H9 (cell line): ENCODE results near the gene CADPS. TPM values are rescaled to one million over a fixed set of nuclear protein-coding genes. Genes with fewer than 3 reads are reported as not detected.

Source experiments
- DNase-seq: peaks from one replicate; pipeline ENCODE4 v3.0.0-alpha.2; 2017
- H2AFZ ChIP-seq: one replicate; pipeline ENCODE4 v1.6.1; 2013; ENCODE audit warnings: mild to moderate bottlenecking, low read length, control low read depth, moderate library complexity
- H2AK5ac ChIP-seq: 2 replicates; pipeline ENCODE4 v1.6.1; 2013; ENCODE audit warnings: low read length, control low read depth, mixed read lengths; ENCODE audit not compliant: insufficient read length
- H2BK120ac ChIP-seq: one replicate; pipeline ENCODE4 v1.6.1; 2013; ENCODE audit warnings: low read depth, mild to moderate bottlenecking, low read length, control low read depth, inconsistent platforms; ENCODE audit not compliant: poor library complexity, severe bottlenecking
- H2BK12ac ChIP-seq: 2 replicates; pipeline ENCODE4 v1.6.1; 2013; ENCODE audit warnings: low read length, control low read depth, mixed read lengths, low read depth; ENCODE audit not compliant: insufficient read length
- H2BK15ac ChIP-seq: 2 replicates; pipeline ENCODE4 v1.6.1; 2013; ENCODE audit warnings: low read depth, low read length, control low read depth
- H2BK20ac ChIP-seq: one replicate; pipeline ENCODE4 v1.6.1; 2013; ENCODE audit warnings: low read depth, mild to moderate bottlenecking, low read length, control low read depth, inconsistent platforms; ENCODE audit not compliant: poor library complexity, severe bottlenecking
- H2BK5ac ChIP-seq: 2 replicates; pipeline ENCODE4 v1.6.1; 2013; ENCODE audit warnings: low read length, control low read depth, mixed read lengths; ENCODE audit not compliant: insufficient read length
- H3K14ac ChIP-seq: 2 replicates; pipeline ENCODE4 v1.6.1; 2013; ENCODE audit warnings: low read length, control low read depth; ENCODE audit not compliant: insufficient read depth
- H3K18ac ChIP-seq: 2 replicates; pipeline ENCODE4 v1.6.1; 2013; ENCODE audit warnings: low read depth, mild to moderate bottlenecking, mixed read lengths, low read length, control low read depth; ENCODE audit not compliant: insufficient read length
- H3K23ac ChIP-seq: 2 replicates; pipeline ENCODE4 v1.6.1; 2013; ENCODE audit warnings: low read length, control low read depth, mixed read lengths, low read depth; ENCODE audit not compliant: insufficient read length
- H3K23me2 ChIP-seq: 2 replicates; pipeline ENCODE4 v1.6.1; 2013; ENCODE audit warnings: low read depth, mild to moderate bottlenecking, mixed read lengths, low read length, control low read depth; ENCODE audit not compliant: insufficient read length, poor library complexity, severe bottlenecking
- H3K27ac ChIP-seq: 2 replicates; pipeline ENCODE4 v1.5.1; 2013; ENCODE audit warnings: low read length, control low read depth, mixed read lengths, low read depth; ENCODE audit not compliant: insufficient read length
- H3K27me3 ChIP-seq: 2 replicates; pipeline ENCODE4 v1.6.1; 2013; ENCODE audit warnings: low read length, control low read depth, inconsistent platforms; ENCODE audit not compliant: insufficient read depth
- H3K4ac ChIP-seq: 2 replicates; pipeline ENCODE4 v1.6.1; 2013; ENCODE audit warnings: low read depth, mild to moderate bottlenecking, control low read depth, inconsistent platforms, low read length, moderate library complexity
- H3K4me1 ChIP-seq: 2 replicates; pipeline ENCODE4 v1.6.1; 2013; ENCODE audit warnings: low read length, control low read depth, inconsistent platforms; ENCODE audit not compliant: insufficient read depth
- H3K4me2 ChIP-seq: 2 replicates; pipeline ENCODE4 v1.6.1; 2013; ENCODE audit warnings: low read length, control low read depth, mixed read lengths; ENCODE audit not compliant: insufficient read length, insufficient read depth
- H3K56ac ChIP-seq: 2 replicates; pipeline ENCODE4 v1.6.1; 2013; ENCODE audit warnings: low read depth, mild to moderate bottlenecking, mixed read lengths, low read length, control low read depth; ENCODE audit not compliant: insufficient read length
- H3K79me1 ChIP-seq: 2 replicates; pipeline ENCODE4 v1.6.1; 2013; ENCODE audit warnings: low read depth, mild to moderate bottlenecking, moderate library complexity, low read length, control low read depth, inconsistent platforms; ENCODE audit not compliant: insufficient read depth, poor library complexity, severe bottlenecking
- H3K79me2 ChIP-seq: 2 replicates; pipeline ENCODE4 v1.6.1; 2013; ENCODE audit warnings: low read length, control low read depth, inconsistent platforms; ENCODE audit not compliant: insufficient read depth
- H3K9ac ChIP-seq: 2 replicates; pipeline ENCODE4 v1.6.1; 2013; ENCODE audit warnings: low read length, control low read depth, mixed read lengths; ENCODE audit not compliant: insufficient read length; ENCODE audit errors: extremely low read depth
- H3K9me3 ChIP-seq: one replicate; pipeline ENCODE4 v1.6.1; 2013; ENCODE audit warnings: low read depth, low read length, inconsistent platforms; ENCODE audit not compliant: control insufficient read depth
- H3T11ph ChIP-seq: one replicate; pipeline ENCODE4 v1.6.1; 2013; ENCODE audit warnings: mild to moderate bottlenecking, low read length, control low read depth, inconsistent platforms
- H4K20me1 ChIP-seq: one replicate; pipeline ENCODE4 v1.6.1; 2013; ENCODE audit not compliant: control insufficient read depth, insufficient read length, insufficient read depth
- H4K5ac ChIP-seq: 2 replicates; pipeline ENCODE4 v1.6.1; 2013; ENCODE audit warnings: low read depth, mild to moderate bottlenecking, mixed read lengths, low read length, control low read depth; ENCODE audit not compliant: insufficient read length
- H4K8ac ChIP-seq: replicated peaks from 2 replicates; pipeline ENCODE4 v1.6.1; 2013; ENCODE audit warnings: low read length, control low read depth, mixed read lengths, low read depth; ENCODE audit not compliant: insufficient read length
- H4K91ac ChIP-seq: 2 replicates; pipeline ENCODE4 v1.6.1; 2013; ENCODE audit warnings: low read depth, mild to moderate bottlenecking, moderate library complexity, mixed read lengths, low read length, control low read depth; ENCODE audit not compliant: insufficient read length
- H3K27ac Mint-ChIP-seq, 3 experiments: 2 replicates in 2 of 3; 3 replicates in 1 of 3; pipeline ENCODE4 v1.8.0; 2020 to 2021; ENCODE audit warnings: mixed read lengths in 3 of 3, mild to moderate bottlenecking in 1 of 3, moderate library complexity in 1 of 3
- H3K27me3 Mint-ChIP-seq: 2 replicates; pipeline ENCODE4 v1.8.0; 2021; ENCODE audit warnings: low read depth, mild to moderate bottlenecking, moderate library complexity, mixed read lengths
- H3K36me3 Mint-ChIP-seq, 3 experiments: 2 replicates in 2 of 3; 3 replicates in 1 of 3; pipeline ENCODE4 v1.8.0; 2020 to 2021; ENCODE audit warnings: low read depth in 3 of 3, mixed read lengths in 3 of 3; ENCODE audit not compliant: insufficient read depth in 1 of 3
- H3K4me1 Mint-ChIP-seq, 2 experiments: 2 replicates each; pipeline ENCODE4 v1.8.0; 2020; ENCODE audit warnings: mixed read lengths in 2 of 2
- H3K4me3 Mint-ChIP-seq, 2 experiments: 2 replicates in 1 of 2; 3 replicates in 1 of 2; pipeline ENCODE4 v1.8.0; 2020 to 2021; ENCODE audit warnings: mild to moderate bottlenecking in 2 of 2, mixed read lengths in 2 of 2, moderate library complexity in 1 of 2
- H3K9me3 Mint-ChIP-seq, 2 experiments: 2 replicates in 1 of 2; 3 replicates in 1 of 2; pipeline ENCODE4 v1.8.0; 2020; ENCODE audit warnings: mild to moderate bottlenecking in 2 of 2, mixed read lengths in 2 of 2, moderate library complexity in 1 of 2
- WGBS: extraction: QIAGEN DNeasy Blood & Tissue Kit; methylation state at CpG from one replicate; pipeline ENCODE4 v1.1.7; 2013; ENCODE audit warnings: missing lambda C conversion rate, low lambda C conversion rate, mixed read lengths; ENCODE audit not compliant: insufficient read length; ENCODE audit errors: extremely low coverage; 5-methylcytosine and 5-hydroxymethylcytosine counted together
- total RNA-seq: library from RNA; stranded (reverse); gene quantifications from 2 replicates; pipeline ENCODE4 v1.2.1, GENCODE V29; 2021
- TF ChIP-seq, protein P1 (sequence below): fragments of 200-600 bp; sonication (generic); conservative IDR thresholded peaks from 3 replicates; pipeline ENCODE4 v1.8.0; 2021; ENCODE audit warnings: antibody characterized with exemption, mild to moderate bottlenecking

CADPS gene
- total RNA-seq, 1 experiment from 2014 or later = 6.6 TPM

DNA sequence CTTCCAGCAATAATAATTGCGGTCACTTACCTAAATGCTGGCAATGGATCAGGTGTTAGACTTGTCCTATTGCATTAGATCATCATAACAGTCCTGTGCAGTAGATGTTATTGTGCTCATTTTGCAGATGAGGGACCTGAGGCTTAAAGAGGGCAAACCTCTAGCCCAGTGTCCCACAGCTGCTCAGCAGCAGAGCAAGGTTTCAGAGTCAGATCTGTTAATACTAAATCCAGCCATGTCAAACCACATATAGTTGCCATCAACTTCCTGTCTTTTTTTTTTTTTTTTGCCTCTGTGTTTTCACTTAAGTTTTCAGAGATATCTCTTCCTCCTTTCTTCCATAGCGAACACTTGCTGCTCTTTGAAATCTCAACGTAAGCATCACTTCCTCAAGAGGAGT lies 514.0 kb downstream of the CADPS start:
- Histone ChIP-seq H2AK5ac (no peak overlapping the region), H3K23me2 (peaks cover 4% of the 10 kb centered on the region), H3K79me1 (no peaks in the 10 kb centered on the region), H3K56ac (no peak overlapping the region), H2BK15ac (no peak overlapping the region), H3K23ac (no peak overlapping the region), H2AFZ (no peak overlapping the region), H2BK120ac (no peak overlapping the region), H4K20me1 (no peaks in the 10 kb centered on the region), H4K8ac (no peak overlapping the region), H3K79me2 (no peaks in the 10 kb centered on the region), H3K9me3 (no peaks in the 10 kb centered on the region), H3K14ac (no peak overlapping the region), H4K5ac (no peak overlapping the region), H3K9ac (no peak overlapping the region), H3K4me1 (no peaks in the 10 kb centered on the region; the same call in 1 of the 2 replicates), H3K27me3 (peaks cover 27% of the 10 kb centered on the region; the same call in 1 of the 2 replicates), H2BK12ac (no peak overlapping the region), H4K91ac (no peak overlapping the region), H3K27ac (no peak overlapping the region), H2BK20ac (no peak overlapping the region), H3K18ac (no peak overlapping the region), H3K4ac (no peak overlapping the region), H3K4me2 (no peak overlapping the region), H2BK5ac (no peak overlapping the region), H3T11ph (no peak overlapping the region)
- TF ChIP-seq, protein P1, sequence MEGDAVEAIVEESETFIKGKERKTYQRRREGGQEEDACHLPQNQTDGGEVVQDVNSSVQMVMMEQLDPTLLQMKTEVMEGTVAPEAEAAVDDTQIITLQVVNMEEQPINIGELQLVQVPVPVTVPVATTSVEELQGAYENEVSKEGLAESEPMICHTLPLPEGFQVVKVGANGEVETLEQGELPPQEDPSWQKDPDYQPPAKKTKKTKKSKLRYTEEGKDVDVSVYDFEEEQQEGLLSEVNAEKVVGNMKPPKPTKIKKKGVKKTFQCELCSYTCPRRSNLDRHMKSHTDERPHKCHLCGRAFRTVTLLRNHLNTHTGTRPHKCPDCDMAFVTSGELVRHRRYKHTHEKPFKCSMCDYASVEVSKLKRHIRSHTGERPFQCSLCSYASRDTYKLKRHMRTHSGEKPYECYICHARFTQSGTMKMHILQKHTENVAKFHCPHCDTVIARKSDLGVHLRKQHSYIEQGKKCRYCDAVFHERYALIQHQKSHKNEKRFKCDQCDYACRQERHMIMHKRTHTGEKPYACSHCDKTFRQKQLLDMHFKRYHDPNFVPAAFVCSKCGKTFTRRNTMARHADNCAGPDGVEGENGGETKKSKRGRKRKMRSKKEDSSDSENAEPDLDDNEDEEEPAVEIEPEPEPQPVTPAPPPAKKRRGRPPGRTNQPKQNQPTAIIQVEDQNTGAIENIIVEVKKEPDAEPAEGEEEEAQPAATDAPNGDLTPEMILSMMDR = no peak
- peaks cover 16 to 20% of the 10 kb centered on the region in 2 experiments for H3K4me1 Mint-ChIP-seq
- no peak for DNase-seq
- no peaks in the 10 kb centered on the region for H3K36me3 Mint-ChIP-seq
- H3K27ac Mint-ChIP-seq = no peak overlapping the region
- no peak overlapping the region for H3K4me3 Mint-ChIP-seq
- no CpG with 5 or more reads among the region's 3 CpGs for WGBS
- H3K27me3 Mint-ChIP-seq = peaks cover 40% of the 10 kb centered on the region
- no peaks in the 10 kb centered on the region for H3K9me3 Mint-ChIP-seq
